ENCODE results near the gene CD209.

The CD209 gene

DNA sequence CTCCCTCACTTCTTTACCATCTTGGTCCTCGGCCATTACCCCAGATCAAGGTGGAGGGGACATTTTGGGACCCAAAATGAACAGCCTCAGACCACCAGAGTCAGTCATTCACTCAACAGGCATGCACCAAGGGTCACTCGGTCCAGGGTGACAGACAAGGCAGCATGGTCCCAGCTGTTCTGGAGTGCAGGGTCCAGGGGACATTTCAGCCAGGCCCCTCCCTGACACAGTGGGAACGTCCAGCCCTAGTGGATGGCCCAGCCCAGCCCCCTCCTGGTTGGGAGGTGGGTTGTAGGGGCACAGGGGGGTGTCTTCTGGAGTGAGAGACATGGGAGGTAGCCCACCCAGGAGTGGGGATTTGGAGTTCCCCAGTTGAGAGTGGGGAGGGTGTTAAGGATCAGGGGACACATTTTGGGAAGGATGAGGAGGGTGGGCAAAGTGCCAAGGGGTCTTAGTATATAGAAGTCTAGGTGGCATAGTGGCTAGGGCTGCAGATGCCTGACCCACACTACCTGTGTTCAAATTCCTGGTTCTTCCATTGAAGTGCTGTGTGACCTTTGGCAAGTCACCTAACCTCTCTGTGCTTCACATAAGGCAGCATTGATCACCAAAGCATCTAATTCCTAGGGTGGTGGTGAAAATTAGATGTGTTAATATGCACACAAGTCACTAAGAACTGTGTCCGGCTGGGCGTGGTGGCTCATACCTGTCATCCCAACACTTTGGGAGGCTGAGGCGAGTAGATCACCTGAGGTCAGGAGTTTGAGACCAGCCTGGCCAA lies 42.9 kb downstream of the CD209 start:
- DNase-seq: no peak

- DNase-seq: no peak
Measured at GRCh38 chr19:7703332-7703731, 44.0 kb downstream of the CD209 start.

DNA sequence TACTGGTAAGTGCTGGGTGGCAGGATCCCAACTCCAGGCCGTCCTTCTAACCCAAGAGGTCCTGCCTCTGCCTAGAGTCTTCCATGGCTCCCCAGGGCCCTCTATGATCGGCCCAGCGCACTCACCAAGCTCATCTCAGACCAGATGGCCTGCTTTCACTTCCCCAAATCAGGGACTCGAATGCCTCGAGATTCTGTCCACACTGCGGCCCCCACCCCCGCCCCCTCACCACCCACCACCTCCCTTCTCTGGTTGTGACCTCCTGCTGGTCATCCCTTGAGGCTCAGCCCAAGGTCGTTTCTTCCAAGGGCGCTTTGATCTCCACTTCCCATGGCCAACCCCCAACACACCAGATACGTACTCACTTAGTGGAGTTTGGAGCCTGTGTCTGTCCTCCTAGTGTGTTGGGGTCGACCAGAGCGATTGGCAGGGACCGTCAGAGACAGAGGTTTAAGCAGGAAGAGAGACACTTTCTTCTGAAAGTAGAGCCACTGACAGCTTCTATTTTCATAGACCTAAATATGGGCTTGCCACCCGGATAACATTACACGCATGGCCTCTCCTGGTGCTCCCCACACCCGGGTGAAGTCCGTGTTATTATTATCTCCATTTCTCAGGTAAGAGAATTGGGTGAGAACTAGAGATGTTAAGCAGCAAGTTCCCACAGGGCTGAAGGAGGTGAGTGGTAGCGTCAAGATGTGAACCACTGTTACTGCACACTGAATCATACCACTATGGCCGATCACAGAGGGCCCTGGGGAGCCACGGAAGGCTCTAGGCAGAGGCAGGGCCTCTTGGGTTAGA lies 45.5 kb downstream of the CD209 start, which contains the start of gene FCER2:
Gene FCER2 (minus strand): TSS at position 478 of the 804 bp plus-strand sequence. CDS start 2,371 bp downstream, outside the sequence.
- DNase-seq: no peak

DNA sequence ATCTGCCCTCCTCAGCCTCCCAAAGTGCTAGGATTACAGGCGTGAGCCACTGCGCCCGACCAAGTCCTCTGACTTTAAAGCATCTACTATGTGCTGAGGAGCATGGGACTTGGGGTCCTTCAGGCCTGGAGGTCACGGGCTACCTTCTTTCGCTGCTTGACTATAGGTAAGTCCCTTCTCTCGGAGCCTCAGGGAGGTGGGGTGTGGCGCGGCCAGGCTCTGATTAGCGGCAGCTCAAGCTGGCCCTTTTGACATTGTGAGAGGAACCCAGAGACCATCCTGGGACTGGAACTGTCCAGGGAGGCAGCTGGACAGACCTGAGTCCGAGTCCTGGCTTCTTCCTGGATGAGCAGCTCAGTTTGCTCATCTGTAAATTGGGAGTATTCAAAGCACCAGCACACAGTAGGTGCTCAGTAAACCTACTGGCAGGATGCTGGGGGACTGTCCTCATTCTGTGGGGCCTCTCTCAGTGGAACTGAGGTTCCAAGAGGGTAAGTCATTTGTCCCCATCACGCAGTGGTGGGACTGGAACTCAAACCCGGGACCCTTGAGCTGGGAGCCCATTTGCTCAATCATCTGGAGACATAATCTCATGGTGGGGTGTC lies 46.2 kb downstream of the CD209 start:
- no peak for DNase-seq

DNA sequence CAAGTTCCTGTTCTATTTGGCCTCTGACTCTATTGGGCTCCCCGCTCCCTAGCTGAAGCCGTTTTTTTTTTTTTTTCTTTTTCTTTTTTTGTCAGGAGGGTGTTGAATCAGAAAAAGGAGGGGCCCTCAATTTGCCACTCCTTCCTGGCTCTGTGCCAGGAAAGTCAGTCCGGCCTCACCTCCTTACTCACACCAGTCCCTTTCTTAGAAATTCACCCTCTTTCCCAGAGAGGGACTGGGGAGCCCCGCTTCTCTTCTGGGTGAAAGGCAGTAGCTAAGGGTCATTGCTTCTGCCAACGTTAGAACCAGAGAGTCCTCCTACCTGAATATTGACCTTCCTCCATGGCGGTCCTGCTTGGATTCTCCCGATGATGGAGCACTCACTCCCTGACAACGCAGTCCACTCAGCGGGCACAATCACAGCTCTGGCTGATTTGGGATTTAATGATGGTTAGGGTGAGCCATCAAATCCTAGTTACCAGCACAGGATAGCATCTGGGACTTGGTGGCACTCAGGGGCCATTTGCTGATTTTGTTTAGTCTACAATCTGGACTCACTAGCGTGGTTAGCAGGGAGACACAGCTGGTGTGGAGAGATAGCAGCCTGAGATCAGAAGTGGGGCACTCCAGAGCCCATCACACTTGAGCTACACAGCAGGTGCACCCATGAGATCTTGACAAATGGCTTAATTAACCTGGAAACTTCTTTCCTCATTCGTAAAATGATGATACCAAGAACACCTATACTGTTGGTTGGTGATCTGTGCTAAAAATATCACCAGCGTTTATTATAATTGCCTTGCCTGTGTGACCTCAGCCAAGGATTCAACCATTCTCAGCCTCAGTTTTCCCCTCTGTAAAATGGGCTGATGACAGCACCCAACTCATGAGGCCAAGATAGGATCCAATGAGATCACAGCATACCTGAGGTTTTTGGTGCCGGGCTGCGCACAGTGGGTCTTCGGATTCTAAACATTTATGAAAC lies 47.6 kb downstream of the CD209 start:
- DNase-seq: no peak

DNA sequence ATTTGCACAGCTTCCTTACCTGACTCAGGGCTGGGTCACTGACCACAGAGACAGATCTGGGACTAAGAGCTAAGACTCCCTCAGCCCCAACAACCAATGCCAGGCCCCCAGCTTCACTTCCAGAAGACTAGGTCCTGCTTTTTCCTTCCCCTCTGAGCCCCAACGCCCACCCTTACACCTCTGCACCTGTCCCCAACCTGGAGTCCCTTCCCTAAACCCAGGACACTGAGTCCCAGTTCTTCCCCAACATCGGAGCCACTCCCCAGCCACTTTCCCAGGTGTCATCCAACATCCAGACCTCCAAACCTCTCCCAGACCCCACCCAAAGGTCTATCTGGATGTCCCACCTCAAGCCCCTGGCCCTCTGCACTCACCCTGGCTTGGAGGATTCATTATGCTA lies 48.3 kb downstream of the CD209 start:
- no peak for DNase-seq

- no peak for DNase-seq
Measured at GRCh38 chr19:7698583-7698982, 48.8 kb downstream of the CD209 start.

- DNase-seq: no peak
Measured at GRCh38 chr19:7697721-7698287, 49.5 kb downstream of the CD209 start.

GRCh38 chr19:7694499-7694898 lies 52.8 kb downstream of the CD209 start:
- DNase-seq: no peak

DNA sequence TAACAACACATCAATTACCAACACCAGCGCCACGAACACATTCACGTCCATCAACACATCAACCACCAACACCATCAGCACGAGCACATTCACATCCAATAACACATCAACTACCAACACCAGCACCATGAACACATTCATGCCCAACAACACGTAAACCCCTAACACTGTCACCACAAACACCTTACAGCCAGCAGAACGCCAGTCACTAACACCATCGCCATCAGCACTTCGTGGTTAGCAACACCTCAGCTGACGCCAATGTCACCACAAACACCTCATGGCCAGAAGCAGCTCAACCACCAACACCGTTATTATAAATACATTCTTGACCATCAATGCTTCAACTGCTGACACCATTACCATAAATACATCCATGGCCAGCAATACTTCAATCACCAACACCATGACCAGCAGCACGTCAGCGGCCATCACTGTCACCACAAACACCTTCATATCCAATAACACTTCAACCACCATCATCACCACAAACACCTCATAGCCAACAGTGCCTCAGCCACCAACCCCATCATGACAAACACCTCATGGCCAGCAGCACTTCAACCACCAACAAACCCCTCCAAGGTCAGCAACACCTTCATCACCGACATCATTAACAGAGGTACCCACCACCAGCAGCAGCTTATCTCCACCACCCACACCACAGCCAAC lies 54.8 kb downstream of the CD209 start:
- no peak for DNase-seq

GRCh38 chr19:7691497-7691896 lies 55.8 kb downstream of the CD209 start:
- no peak for DNase-seq

DNA sequence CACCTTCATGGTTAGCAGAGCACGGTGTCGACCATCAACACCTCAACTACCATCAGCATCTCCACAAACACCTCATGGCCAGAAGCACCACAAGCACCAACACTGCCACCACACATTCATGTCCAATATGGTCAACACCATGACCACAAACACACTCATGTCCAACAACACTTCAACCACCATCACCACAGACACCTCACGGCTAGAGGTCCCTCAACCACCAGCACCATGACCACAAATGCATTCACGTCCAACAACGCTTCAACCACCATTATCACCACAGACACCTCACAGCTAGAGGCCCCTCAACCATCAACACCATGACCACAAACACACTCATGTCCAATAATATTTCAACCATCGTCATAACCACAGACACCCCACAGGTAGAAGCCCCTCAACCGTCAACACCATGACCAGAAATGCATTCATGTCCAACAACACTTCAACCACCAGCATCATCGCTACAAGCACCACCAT lies 56.5 kb downstream of the CD209 start:
- no peak for DNase-seq

Measured in NCI-H345 (cell line).